OCI-LY7 (cell line): ENCODE results near the gene GLYATL1B. TPM values are rescaled to one million over a fixed set of nuclear protein-coding genes. Genes with fewer than 3 reads are reported as not detected.

ENCODE experiments used
- BruUV-seq: library from RNA; stranded (reverse); fragments of 400-500 nt; replicated peaks from 2 replicates; lab custom pipeline; 2021; lab: Mats Ljungman, UMichigan
- CTCF ChIA-PET: fragments of 300-600 bp; sonication (Branson Sonifier 250); formaldehyde crosslinking; loops from one replicate; lab custom pipeline; 2022; ENCODE audit warnings: antibody characterized with exemption; ENCODE audit not compliant: unreplicated experiment; lab: Charles Lee
- POLR2A ChIA-PET: fragments of 300-600 bp; sonication (Branson Sonifier 250); formaldehyde crosslinking; loops from one replicate; lab custom pipeline; 2022; ENCODE audit warnings: antibody characterized with exemption; lab: Charles Lee
- DNase-seq: peaks from one replicate; pipeline ENCODE4 v3.0.0-alpha.2; 2015; ENCODE audit warnings: low spot score
- H2AFZ ChIP-seq: fragments of 200-600 bp; sonication (generic), shearing (Covaris generic); 2 replicates; pipeline ENCODE4 v1.6.1; 2014; ENCODE audit warnings: mild to moderate bottlenecking, antibody characterized with exemption, low read length, moderate library complexity
- H3K27ac ChIP-seq: fragments of 200-600 bp; sonication (generic); 2 replicates; pipeline ENCODE4 v1.5.1; 2014; ENCODE audit warnings: mixed run types, low read depth, mild to moderate bottlenecking, moderate library complexity, low read length, inconsistent platforms; ENCODE audit not compliant: poor library complexity, severe bottlenecking
- H3K36me3 ChIP-seq: fragments of 200-600 bp; sonication (generic); 2 replicates; pipeline ENCODE4 v1.6.1; 2014; ENCODE audit warnings: mild to moderate bottlenecking, antibody characterized with exemption, low read length, moderate library complexity, mixed read lengths; ENCODE audit not compliant: insufficient read depth
- H3K4me1 ChIP-seq: fragments of 200-600 bp; sonication (generic); 2 replicates; pipeline ENCODE4 v1.5.1; 2014; ENCODE audit warnings: mild to moderate bottlenecking, low read length; ENCODE audit not compliant: insufficient read depth, poor library complexity, severe bottlenecking
- H3K4me2 ChIP-seq: fragments of 200-600 bp; sonication (generic); 2 replicates; pipeline ENCODE4 v1.6.1; 2014; ENCODE audit warnings: mild to moderate bottlenecking, low read length
- H3K4me3 ChIP-seq: fragments of 200-600 bp; sonication (generic); 2 replicates; pipeline ENCODE4 v1.5.1; 2014; ENCODE audit warnings: mild to moderate bottlenecking, low read depth, low read length; ENCODE audit not compliant: poor library complexity, severe bottlenecking
- H3K79me2 ChIP-seq: fragments of 200-600 bp; sonication (generic); 2 replicates; pipeline ENCODE4 v1.6.1; 2016; ENCODE audit warnings: low read depth, mild to moderate bottlenecking, low read length, moderate library complexity, mixed read lengths; ENCODE audit not compliant: insufficient read depth
- H3K9me2 ChIP-seq: fragments of 200-600 bp; sonication (generic); 2 replicates; pipeline ENCODE4 v1.6.1; 2016; ENCODE audit warnings: mild to moderate bottlenecking, low read length, mixed read lengths; ENCODE audit not compliant: insufficient read depth
- H3K9me3 ChIP-seq: fragments of 200-600 bp; sonication (generic); 2 replicates; pipeline ENCODE4 v1.6.1; 2014; ENCODE audit warnings: mild to moderate bottlenecking, mixed run types, low read length, mixed read lengths
- H4K20me1 ChIP-seq: fragments of 200-600 bp; sonication (generic); 2 replicates; pipeline ENCODE4 v1.6.1; 2014; ENCODE audit warnings: mild to moderate bottlenecking, antibody characterized with exemption, low read length, moderate library complexity, mixed read lengths; ENCODE audit not compliant: insufficient read depth
- CTCF ChIP-seq: fragments of 200-600 bp; sonication (generic); conservative IDR thresholded peaks from 2 replicates; pipeline ENCODE4 v1.5.1; 2014; ENCODE audit warnings: mild to moderate bottlenecking, antibody characterized with exemption, low read length, moderate library complexity, mixed read lengths
- EZH2phosphoT487 ChIP-seq: fragments of 200-600 bp; sonication (generic); IDR thresholded peaks from 2 replicates; pipeline ENCODE4 v1.6.1; 2018; ENCODE audit warnings: low read depth, borderline replicate concordance, mild to moderate bottlenecking, mixed run types, antibody characterized with exemption, low read length, moderate library complexity, mixed read lengths
- intact Hi-C: fragments of 100-400 bp; cut with micrococcal nuclease; formaldehyde crosslinking; loops from one replicate; pipeline ENCODE4 v1.10.0; 2022; ENCODE audit not compliant: unreplicated experiment
- total RNA-seq, 2 experiments: library from RNA; depleted of rRNA in 1 of 2; stranded (reverse); fragments of >200 nt in 1 of 2; shearing (Covaris generic) in 1 of 2; gene quantifications; 2 replicates each; pipeline ENCODE4 v1.2.3, GENCODE V29; 2014 to 2022

Gene GLYATL1B
- total RNA-seq, 2 experiments from 2014 or later: not detected

- Histone ChIP-seq H3K27ac (no peak overlapping the region), H3K4me3 (no peak overlapping the region), H3K36me3 (peaks cover 100% of the 10 kb centered on the region), H3K4me2 (no peak overlapping the region), H3K9me2 (no peaks in the 10 kb centered on the region), H2AFZ (no peak overlapping the region), H3K4me1 (peaks cover 19% of the 10 kb centered on the region), H4K20me1 (no peaks in the 10 kb centered on the region), H3K79me2 (peaks cover 23% of the 10 kb centered on the region; the same call in 1 of the 2 replicates), H3K9me3 (peaks cover 23% of the 10 kb centered on the region)
- no peak for DNase-seq
- no TSS peak for BruUV-seq
- POLR2A ChIA-PET: no interaction called here
- intact Hi-C loops: no loop called here
- CTCF ChIA-PET: no interaction called here
- TF ChIP-seq EZH2phosphoT487: no peak
- no peak for TF ChIP-seq CTCF
Measured at GRCh38 chr11:59114344-59114743, 28.2 kb downstream of the GLYATL1B start.

GRCh38 chr11:59115553-59115952 lies 29.4 kb downstream of the GLYATL1B start:
- peaks cover 8% of the 10 kb centered on the region for H3K4me1 ChIP-seq
- H3K79me2 ChIP-seq: peaks cover 20% of the 10 kb centered on the region; the same call in 1 of the 2 replicates
- H3K27ac ChIP-seq: no peak overlapping the region
- no peaks in the 10 kb centered on the region for H3K9me2 ChIP-seq
- ChIA-PET CTCF (no interaction called here), POLR2A (no interaction called here)
- BruUV-seq: no TSS peak
- H3K4me3 ChIP-seq: no peak overlapping the region
- no peak for TF ChIP-seq CTCF
- peaks cover 29% of the 10 kb centered on the region for H3K9me3 ChIP-seq
- H3K36me3 ChIP-seq: peaks cover 99% of the 10 kb centered on the region
- no peak overlapping the region for H2AFZ ChIP-seq
- no peaks in the 10 kb centered on the region for H4K20me1 ChIP-seq
- no peak for DNase-seq
- H3K4me2 ChIP-seq: no peak overlapping the region
- intact Hi-C loops: no loop called here

- ChIA-PET POLR2A (no interaction called here), CTCF (no interaction called here)
- Histone ChIP-seq H3K79me2 (peaks cover 16% of the 10 kb centered on the region; the same call in 1 of the 2 replicates), H3K4me2 (no peak overlapping the region), H3K27ac (no peak overlapping the region), H4K20me1 (no peaks in the 10 kb centered on the region), H3K9me2 (no peaks in the 10 kb centered on the region), H2AFZ (no peak overlapping the region), H3K4me1 (no peaks in the 10 kb centered on the region), H3K9me3 (peaks cover 29% of the 10 kb centered on the region), H3K4me3 (no peak overlapping the region), H3K36me3 (peaks cover 97% of the 10 kb centered on the region)
- no peak for DNase-seq
- no peak for TF ChIP-seq CTCF
- TF ChIP-seq EZH2phosphoT487: no peak
- no TSS peak for BruUV-seq
- intact Hi-C loops: no loop called here
Measured at GRCh38 chr11:59117774-59118173, 31.7 kb downstream of the GLYATL1B start.
